Measurements from ENCODE around the gene NFKBIB.

Gene NFKBIB

DNA sequence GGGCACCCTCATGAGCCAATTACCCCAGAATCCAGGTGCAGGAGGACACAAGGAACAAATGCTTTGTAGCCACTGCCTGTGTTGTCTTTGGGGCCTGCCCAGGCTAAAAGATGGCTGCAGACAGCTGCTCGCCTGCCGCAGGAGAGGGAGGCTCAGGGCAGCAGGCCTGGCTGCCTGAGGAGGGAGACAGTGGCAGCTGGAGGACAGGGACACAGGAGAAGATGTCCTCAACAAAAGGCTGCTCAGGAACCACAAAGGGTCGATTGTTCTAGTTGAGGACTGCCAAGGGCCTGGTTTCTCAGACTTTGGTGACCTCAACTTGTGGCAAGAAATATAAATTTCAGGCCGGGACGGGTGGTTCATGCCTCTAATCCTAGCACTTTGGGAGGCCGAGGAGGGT, 8.0 kb upstream of the NFKBIB start:
- no peak overlapping the region for H3K27ac ChIP-seq
- TF ChIP-seq, protein P1, sequence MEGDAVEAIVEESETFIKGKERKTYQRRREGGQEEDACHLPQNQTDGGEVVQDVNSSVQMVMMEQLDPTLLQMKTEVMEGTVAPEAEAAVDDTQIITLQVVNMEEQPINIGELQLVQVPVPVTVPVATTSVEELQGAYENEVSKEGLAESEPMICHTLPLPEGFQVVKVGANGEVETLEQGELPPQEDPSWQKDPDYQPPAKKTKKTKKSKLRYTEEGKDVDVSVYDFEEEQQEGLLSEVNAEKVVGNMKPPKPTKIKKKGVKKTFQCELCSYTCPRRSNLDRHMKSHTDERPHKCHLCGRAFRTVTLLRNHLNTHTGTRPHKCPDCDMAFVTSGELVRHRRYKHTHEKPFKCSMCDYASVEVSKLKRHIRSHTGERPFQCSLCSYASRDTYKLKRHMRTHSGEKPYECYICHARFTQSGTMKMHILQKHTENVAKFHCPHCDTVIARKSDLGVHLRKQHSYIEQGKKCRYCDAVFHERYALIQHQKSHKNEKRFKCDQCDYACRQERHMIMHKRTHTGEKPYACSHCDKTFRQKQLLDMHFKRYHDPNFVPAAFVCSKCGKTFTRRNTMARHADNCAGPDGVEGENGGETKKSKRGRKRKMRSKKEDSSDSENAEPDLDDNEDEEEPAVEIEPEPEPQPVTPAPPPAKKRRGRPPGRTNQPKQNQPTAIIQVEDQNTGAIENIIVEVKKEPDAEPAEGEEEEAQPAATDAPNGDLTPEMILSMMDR (conservative IDR thresholded peaks at IDR 0.05): no peak
- no peak for TF ChIP-seq ZFX (IDR thresholded peaks at IDR 0.05)

DNA sequence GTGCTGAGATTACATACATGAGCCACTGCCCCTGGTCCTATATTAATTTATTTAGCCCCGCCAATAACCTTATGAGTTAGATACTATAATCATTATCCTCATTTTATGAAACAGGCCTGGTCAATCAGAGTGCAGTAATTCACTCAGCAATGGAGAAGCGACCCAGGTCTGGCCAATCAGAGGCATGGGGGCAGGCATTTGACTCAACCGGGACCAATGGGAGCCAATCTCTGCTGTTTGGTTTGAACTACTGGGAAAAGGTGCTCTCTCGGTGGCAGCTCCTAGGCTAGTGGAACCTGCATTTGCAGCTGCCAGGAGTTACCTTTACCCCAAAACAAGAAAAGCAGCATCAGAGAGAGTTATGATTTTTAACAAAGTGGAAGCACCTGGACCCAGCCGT, 6.9 kb upstream of the NFKBIB start:
- no peak for TF ChIP-seq ZFX (IDR thresholded peaks at IDR 0.05)
- TF ChIP-seq, protein P1 (conservative IDR thresholded peaks at IDR 0.05): no peak
- no peak overlapping the region for H3K27ac ChIP-seq

DNA sequence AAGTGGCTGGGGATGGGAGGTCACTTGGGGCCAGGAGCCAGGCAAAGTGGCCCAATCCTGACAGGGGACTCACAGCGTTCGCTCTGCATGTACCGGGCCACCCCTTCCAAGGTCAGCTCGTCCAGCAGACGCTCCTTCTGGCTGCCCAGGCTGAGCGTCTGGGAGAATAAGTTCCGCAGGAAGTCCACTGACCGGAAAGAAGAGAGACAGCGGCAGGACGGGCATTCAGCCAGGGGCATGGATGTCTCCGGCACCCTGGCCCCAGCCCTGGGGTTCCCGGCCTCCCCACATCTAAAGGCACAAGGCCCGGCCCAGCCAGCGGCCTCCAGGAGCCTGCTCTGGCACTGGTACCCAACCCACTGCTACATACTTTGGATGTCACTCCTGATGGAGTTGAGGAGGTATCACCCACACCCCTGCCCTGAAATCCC, 6.4 kb upstream of the NFKBIB start:
- H3K27ac ChIP-seq: no peak overlapping the region
- no peak for TF ChIP-seq ZFX (IDR thresholded peaks at IDR 0.05)
- TF ChIP-seq, protein P1 (conservative IDR thresholded peaks at IDR 0.05): no peak

DNA sequence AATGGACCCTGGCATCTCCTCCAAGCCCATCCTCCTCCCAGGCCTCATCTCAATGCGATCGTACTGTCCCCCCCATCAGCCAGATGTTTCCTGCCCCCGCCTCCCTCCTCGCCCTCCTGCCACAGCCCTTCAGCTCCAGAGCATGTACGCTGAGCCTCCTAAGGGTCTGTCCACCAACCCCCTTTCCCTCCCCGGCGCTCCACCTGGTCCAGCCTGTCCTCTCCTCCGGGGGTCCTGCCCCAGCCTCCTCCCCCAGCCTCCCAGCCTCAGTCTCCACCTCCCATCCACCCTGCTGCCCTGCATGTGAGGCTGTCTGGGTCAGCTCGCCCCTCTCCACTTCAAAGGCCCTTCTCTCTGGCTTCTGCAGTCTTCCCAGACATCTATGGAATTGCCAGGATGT, 4.8 kb upstream of the NFKBIB start:
- no peak overlapping the region for H3K27ac ChIP-seq
- TF ChIP-seq ZFX (IDR thresholded peaks at IDR 0.05): no peak
- TF ChIP-seq, protein P1 (conservative IDR thresholded peaks at IDR 0.05): no peak

DNA sequence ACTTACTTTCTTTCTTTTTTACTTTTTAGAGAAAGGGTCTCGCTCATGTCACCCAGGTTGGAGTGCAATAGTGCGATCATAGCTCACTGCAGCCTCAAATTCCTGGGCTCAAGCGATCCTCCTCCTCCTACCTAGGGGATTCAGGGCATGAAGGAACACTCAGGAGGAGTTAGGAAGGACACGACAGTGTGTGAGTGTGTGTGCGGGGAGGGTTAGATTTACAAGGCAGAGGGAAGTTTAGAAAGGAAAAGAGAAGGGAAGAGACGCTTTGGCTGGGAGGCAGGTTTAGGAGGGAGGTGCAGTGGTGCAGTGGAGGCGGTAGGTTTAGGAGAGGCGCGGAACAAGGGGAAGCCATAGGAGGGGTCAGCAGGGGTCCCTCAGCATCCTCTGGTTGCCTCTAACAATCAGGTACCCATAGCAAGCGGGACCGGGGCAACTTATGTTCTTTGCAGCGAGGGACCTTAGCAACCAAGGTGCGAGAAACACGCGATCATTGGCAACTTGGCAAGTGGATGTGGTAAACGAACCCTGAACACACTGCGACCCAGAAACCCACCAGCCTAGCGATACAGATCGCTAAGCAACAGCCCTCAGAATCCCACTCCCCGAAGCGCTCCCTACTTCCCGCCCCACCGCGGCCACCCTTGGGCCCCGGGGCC, 852 bp upstream of the NFKBIB start:
- TF ChIP-seq ZFX (IDR thresholded peaks at IDR 0.05): no peak
- TF ChIP-seq, protein P1 (conservative IDR thresholded peaks at IDR 0.05): no peak
- peak overlapping the region; percentile 61 for H3K27ac ChIP-seq

DNA sequence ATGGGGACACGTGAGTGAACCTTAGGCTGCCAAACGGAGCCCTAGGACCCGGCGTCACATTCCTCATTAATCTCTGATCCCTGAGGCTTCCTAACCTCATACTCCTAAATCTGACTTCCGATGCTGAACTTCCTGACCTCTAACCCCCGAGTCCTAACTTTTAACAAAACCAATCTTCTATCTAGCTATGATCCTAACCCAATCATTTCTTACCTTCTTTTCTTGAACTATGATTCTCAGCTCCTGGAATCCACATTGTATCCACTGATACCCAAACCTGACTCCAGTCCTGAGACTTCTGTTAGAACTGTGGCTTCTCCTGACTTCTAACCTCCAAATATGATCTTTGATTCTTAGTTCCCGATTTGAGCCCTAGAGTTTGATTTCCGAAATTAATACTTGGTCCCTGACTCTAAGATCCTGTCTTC, 447 bp downstream of the NFKBIB start:
- H3K27ac ChIP-seq: peak overlapping the region; percentile 61
- TF ChIP-seq, protein P1 (conservative IDR thresholded peaks at IDR 0.05): no peak
- TF ChIP-seq ZFX (IDR thresholded peaks at IDR 0.05): no peak

DNA sequence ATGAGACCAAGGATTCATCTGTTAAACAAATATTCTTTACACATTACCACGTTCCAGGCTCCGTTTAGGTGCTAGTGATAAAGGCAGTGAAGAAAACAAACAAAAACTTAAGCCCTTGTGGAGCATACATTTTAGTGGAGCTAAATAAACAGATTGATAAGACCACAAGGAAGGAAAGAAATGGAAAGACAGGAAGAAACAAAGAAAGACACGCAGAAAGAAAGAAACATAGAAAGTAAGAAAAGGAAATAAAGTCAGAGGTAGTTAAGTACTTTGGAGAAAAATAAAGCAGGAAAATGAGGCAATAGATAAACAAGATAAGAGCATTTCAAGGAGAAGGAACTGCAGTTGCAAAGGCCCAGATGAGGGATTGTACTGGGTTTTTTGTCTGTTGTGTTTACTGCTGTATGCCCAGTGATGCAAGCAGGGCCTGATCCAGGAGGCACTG, 998 bp downstream of the NFKBIB start:
- no peak overlapping the region for H3K27ac ChIP-seq
- no peak for TF ChIP-seq ZFX (IDR thresholded peaks at IDR 0.05)
- TF ChIP-seq, protein P1 (conservative IDR thresholded peaks at IDR 0.05): no peak

Measured in C4-2B (cell line).